ENCODE measurements around the gene SLC26A1.

DNA sequence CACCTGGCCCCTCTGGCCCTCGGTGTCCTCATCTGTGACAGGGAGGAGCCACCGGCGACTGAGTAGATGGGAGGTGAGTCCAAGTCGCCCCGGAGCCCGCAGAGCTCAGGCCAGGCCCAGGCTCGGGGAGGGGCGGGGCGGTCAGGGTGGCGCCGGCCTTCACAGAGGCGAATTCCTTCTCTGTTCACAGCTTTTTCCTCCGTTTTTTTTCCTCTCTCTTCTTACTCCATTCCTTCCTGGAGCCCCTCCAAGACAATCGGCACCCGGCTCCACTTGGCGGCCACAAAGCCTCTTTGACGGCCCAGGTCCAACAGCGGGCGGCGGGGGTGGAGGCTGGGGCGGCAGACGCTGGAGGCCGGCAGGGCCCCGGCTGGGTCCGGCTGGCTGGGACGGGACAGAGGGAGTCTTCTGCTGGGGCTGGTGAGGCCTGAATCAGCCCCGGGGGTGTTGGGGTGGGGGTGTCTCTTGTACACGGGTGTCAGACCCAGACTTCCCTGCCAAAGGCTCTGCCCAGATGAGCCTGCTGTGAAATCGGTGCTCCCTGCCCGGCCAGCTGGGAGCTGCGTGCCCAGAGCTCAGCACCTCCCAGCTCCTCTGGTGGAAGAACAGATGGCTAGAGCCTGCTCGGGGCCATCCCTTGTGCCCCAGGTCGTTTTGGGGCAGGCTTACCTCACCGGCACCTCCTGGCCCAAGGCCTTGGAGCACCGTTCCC lies 40.8 kb upstream of the SLC26A1 start:
- no peak for TF ChIP-seq POLR2A (IDR thresholded peaks at IDR 0.05)
- TF ChIP-seq, protein P1, sequence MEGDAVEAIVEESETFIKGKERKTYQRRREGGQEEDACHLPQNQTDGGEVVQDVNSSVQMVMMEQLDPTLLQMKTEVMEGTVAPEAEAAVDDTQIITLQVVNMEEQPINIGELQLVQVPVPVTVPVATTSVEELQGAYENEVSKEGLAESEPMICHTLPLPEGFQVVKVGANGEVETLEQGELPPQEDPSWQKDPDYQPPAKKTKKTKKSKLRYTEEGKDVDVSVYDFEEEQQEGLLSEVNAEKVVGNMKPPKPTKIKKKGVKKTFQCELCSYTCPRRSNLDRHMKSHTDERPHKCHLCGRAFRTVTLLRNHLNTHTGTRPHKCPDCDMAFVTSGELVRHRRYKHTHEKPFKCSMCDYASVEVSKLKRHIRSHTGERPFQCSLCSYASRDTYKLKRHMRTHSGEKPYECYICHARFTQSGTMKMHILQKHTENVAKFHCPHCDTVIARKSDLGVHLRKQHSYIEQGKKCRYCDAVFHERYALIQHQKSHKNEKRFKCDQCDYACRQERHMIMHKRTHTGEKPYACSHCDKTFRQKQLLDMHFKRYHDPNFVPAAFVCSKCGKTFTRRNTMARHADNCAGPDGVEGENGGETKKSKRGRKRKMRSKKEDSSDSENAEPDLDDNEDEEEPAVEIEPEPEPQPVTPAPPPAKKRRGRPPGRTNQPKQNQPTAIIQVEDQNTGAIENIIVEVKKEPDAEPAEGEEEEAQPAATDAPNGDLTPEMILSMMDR (IDR thresholded peaks at IDR 0.05): no peak

All from body of pancreas (tissue), 4 donors.